ENCODE measurements around the gene SEBOX.

DNA sequence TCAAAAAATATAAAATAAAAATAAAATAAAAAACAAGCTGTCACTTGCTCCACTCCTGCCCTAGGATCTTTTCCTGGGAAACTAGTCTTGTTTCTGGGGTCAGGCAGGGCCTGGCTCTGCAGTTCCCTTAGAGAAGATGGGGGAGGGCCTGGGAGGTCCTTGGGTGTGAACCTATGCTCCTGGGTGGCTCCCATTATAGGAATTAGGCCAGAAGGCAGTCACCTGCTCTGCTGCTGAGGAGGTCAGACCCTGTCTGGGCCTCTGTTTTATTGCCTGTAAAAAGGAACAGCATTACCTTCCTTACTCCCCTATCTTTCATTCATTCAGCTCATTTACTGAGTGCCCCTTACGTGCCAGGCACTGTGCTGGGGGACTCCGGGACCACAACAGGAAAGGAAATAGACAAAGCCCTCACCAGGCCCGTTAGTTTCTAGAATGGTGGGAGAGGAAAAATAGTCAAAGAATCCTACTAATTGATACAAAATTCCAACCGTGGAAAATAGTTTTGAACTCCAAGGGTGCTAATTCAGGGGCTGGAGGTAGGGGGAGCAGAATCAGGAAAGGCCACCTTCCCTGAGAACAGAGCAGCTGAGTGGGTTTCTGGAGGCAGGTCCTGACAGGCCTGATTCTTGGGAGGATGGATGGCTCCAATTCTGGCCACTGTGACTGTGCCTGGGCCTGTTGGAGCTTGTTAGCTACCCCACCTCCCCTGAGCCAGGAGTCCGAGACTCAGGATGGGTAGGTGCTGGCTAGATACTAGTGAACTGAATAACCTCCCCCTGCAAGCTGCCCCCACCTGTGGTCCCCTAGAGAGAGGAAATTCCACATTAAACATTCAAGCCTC is 42.4 kb upstream of the SEBOX start:
- TF ChIP-seq POLR2A (IDR thresholded peaks at IDR 0.05; ENCODE audit: low read length) (no peak), BHLHE40 (IDR thresholded peaks at IDR 0.05; ENCODE audit: low read depth, low read length) (no peak), HOXA7 (CRISPR knock-in tag; IDR thresholded peaks at IDR 0.05) (no peak), MYC (IDR thresholded peaks at IDR 0.05; ENCODE audit: borderline replicate concordance, low read length) (no peak), JUN (IDR thresholded peaks at IDR 0.05) (no peak), SMC3 (IDR thresholded peaks at IDR 0.05) (no peak), EP300 (IDR thresholded peaks at IDR 0.05) (no peak), ZNF302 (CRISPR knock-in tag; IDR thresholded peaks at IDR 0.05) (no peak), KDM1A (IDR thresholded peaks at IDR 0.05; ENCODE audit: low read depth) (no peak)
- TF ChIP-seq, protein P1, sequence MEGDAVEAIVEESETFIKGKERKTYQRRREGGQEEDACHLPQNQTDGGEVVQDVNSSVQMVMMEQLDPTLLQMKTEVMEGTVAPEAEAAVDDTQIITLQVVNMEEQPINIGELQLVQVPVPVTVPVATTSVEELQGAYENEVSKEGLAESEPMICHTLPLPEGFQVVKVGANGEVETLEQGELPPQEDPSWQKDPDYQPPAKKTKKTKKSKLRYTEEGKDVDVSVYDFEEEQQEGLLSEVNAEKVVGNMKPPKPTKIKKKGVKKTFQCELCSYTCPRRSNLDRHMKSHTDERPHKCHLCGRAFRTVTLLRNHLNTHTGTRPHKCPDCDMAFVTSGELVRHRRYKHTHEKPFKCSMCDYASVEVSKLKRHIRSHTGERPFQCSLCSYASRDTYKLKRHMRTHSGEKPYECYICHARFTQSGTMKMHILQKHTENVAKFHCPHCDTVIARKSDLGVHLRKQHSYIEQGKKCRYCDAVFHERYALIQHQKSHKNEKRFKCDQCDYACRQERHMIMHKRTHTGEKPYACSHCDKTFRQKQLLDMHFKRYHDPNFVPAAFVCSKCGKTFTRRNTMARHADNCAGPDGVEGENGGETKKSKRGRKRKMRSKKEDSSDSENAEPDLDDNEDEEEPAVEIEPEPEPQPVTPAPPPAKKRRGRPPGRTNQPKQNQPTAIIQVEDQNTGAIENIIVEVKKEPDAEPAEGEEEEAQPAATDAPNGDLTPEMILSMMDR (IDR thresholded peaks at IDR 0.05), result no peak
- TF ChIP-seq, protein P2, sequence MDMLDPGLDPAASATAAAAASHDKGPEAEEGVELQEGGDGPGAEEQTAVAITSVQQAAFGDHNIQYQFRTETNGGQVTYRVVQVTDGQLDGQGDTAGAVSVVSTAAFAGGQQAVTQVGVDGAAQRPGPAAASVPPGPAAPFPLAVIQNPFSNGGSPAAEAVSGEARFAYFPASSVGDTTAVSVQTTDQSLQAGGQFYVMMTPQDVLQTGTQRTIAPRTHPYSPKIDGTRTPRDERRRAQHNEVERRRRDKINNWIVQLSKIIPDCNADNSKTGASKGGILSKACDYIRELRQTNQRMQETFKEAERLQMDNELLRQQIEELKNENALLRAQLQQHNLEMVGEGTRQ (IDR thresholded peaks at IDR 0.05), result no peak
- TF ChIP-seq, protein P3, sequence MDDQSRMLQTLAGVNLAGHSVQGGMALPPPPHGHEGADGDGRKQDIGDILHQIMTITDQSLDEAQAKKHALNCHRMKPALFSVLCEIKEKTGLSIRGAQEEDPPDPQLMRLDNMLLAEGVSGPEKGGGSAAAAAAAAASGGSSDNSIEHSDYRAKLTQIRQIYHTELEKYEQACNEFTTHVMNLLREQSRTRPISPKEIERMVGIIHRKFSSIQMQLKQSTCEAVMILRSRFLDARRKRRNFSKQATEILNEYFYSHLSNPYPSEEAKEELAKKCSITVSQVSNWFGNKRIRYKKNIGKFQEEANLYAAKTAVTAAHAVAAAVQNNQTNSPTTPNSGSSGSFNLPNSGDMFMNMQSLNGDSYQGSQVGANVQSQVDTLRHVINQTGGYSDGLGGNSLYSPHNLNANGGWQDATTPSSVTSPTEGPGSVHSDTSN (IDR thresholded peaks at IDR 0.05), result no peak
- TF ChIP-seq, protein P4, sequence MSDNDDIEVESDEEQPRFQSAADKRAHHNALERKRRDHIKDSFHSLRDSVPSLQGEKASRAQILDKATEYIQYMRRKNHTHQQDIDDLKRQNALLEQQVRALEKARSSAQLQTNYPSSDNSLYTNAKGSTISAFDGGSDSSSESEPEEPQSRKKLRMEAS (IDR thresholded peaks at IDR 0.05), result no peak

Data from A549 (cell line).